Measurements from ENCODE around the gene FBXO31.

DNA sequence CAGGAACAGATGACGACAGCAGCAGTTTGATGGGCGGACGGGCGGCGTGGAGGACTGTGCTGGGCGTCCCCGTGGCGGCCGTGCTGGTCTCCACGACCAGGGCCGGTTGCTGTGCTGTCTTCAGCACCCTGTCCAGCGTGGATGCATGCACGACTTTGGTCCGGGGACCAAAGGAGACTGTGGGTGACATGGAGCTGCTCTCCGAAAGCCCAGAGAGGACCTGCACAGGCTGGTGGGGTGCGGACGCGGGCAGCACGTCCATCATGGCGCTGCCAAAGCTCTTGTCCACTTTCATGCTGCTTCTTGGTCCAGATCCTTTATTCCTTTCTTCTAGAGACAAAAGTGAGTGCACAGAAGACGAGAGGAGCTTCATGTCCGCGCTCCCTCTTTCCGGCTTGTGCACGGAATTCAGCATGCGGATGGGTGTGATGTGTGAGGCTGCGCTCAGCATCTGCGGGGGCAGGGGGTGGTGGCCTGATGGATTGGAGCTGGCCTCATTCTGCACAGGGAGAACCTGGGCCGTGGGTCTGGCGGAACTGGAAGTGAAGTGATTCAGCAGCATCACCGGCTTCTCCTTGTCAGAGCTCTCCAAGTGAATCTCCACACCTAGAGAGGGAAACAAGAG is 28.9 kb upstream of the FBXO31 start:
- TF ChIP-seq POLR2AphosphoS5 (IDR thresholded peaks at IDR 0.05; ENCODE audit: low read depth, low read length) (no peak), POLR2A (IDR thresholded peaks at IDR 0.05; ENCODE audit: low read depth, low read length) (no peak), TAF1 (IDR thresholded peaks at IDR 0.05; ENCODE audit: borderline replicate concordance, low read depth, low read length) (no peak)

Measured in GM12892 (cell line).